ENCODE measurements around the gene TSPO2.
A peak's percentile ranks its signal among the peaks of the same experiment; 100 is the strongest.

GRCh38 chr6:41073203-41073967 lies 31.1 kb downstream of the TSPO2 start:
- TF ChIP-seq FOXM1 (CRISPR knock-in tag; IDR thresholded peaks at IDR 0.05) = peak; percentile 75; the same call in 1 of the 2 replicates
- no peak for TF ChIP-seq NR3C1 (CRISPR knock-in tag; IDR thresholded peaks at IDR 0.05)
- no peak for TF ChIP-seq SRF (IDR thresholded peaks at IDR 0.05; ENCODE audit: low read depth, low read length)
- no peak; the same call in 1 of the 2 replicates for TF ChIP-seq NFYB (CRISPR knock-in tag; IDR thresholded peaks at IDR 0.05)
- TF ChIP-seq ZNF280D (CRISPR knock-in tag; IDR thresholded peaks at IDR 0.05) = no peak
- peak in 1 of 2 experiments; percentile 4; a peak in 1 of 4 replicates for TF ChIP-seq EP300 (IDR thresholded peaks at IDR 0.05; ENCODE audit: low read depth in 2 of 2, low read length in 2 of 2)
- TF ChIP-seq EP300 (CRISPR knock-in tag; IDR thresholded peaks at IDR 0.05; ENCODE audit: borderline replicate concordance) = no peak
- TF ChIP-seq ZNF547 (CRISPR knock-in tag; IDR thresholded peaks at IDR 0.05) = no peak
- TF ChIP-seq ZBTB7A (CRISPR knock-in tag; IDR thresholded peaks at IDR 0.05) = peak; percentile 77
- peak; percentile 13; the same call in 1 of the 2 replicates for TF ChIP-seq CTCF (CRISPR knock-in tag; IDR thresholded peaks at IDR 0.05)
- TF ChIP-seq SIX1 (CRISPR knock-in tag; IDR thresholded peaks at IDR 0.05; ENCODE audit: borderline replicate concordance) = no peak
- TF ChIP-seq FOXC1 (CRISPR knock-in tag; IDR thresholded peaks at IDR 0.05; ENCODE audit: borderline replicate concordance) = no peak; the same call in 1 of the 2 replicates
- no peak for TF ChIP-seq ZBTB42 (CRISPR knock-in tag; IDR thresholded peaks at IDR 0.05)
- TF ChIP-seq ZC3H4 (CRISPR knock-in tag; IDR thresholded peaks at IDR 0.05; ENCODE audit: borderline replicate concordance) = 0 out of 2 replicates have a peak, but pooled peaks have one; percentile 59

All from HepG2 (cell line).